HG03095 (cell line): ENCODE data around the gene GABARAP.

ENCODE experiments used
- ATAC-seq: cut with Tn5 transposase; IDR thresholded peaks from one replicate; pipeline ENCODE4 v1.9.1; 2021; ENCODE audit warnings: moderate library complexity; ENCODE audit not compliant: unreplicated experiment

Gene GABARAP

DNA sequence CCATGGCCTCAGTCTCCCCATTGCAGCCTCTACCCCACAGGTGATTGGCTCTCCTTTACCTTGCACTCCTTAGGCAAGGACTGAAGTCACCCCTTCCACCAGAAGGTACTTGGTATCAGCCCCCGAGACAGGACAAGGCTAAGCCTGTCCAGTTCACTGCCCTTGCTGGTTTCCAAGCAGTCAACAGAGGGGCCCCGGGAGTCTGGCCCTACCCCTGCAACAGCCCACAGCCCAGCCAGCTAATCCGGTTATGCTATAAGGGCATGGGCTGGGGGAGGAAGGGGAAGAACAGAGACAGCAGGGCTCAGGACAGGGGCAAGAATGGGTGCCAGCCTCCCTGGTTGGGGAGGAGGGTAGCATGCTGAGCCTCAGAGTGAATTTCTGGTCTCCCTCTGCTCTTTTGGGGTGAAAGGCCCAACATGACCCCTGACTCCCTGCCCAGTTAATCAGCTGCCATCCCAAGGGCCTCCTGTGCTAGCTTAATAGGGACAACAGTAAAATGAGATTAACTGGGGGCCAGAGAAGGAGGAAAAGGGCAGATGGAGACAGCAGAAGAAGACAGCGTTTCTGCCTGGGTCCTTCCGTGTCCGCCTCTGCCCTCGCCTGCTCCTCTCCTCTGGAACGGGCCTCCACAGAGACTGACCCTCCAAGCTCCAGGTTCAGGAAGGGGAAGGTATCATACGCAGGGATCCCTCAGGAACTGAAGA is 33.3 kb downstream of the GABARAP start:
- ATAC-seq = no peak

DNA sequence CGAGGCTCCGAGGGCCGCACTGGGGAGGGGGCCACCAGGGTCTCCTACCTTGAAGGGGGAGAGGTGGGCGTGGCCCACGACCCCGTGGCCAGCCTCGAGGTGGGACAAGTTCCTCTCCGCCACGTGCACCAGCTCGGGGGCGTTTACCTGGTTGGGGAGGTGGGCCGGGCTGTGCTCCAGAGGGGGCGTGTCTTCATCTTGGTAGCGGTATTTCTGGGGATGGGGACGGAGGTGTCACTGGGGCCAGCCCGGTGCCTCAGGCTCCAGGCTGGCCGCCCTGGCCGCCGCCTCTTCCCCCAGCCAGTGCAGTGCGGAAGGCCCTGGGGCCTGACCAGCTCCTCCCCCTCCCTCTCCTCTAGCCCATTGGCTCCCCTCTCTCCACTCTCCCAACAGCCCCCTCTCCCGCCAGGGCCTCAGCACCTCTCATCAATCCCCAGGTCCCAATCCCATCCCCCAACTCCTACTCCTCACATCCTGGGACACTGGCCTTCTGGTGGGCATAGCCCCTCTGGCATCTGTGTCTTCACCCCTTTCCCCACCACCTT is 34.1 kb downstream of the GABARAP start:
- ATAC-seq = no peak

DNA sequence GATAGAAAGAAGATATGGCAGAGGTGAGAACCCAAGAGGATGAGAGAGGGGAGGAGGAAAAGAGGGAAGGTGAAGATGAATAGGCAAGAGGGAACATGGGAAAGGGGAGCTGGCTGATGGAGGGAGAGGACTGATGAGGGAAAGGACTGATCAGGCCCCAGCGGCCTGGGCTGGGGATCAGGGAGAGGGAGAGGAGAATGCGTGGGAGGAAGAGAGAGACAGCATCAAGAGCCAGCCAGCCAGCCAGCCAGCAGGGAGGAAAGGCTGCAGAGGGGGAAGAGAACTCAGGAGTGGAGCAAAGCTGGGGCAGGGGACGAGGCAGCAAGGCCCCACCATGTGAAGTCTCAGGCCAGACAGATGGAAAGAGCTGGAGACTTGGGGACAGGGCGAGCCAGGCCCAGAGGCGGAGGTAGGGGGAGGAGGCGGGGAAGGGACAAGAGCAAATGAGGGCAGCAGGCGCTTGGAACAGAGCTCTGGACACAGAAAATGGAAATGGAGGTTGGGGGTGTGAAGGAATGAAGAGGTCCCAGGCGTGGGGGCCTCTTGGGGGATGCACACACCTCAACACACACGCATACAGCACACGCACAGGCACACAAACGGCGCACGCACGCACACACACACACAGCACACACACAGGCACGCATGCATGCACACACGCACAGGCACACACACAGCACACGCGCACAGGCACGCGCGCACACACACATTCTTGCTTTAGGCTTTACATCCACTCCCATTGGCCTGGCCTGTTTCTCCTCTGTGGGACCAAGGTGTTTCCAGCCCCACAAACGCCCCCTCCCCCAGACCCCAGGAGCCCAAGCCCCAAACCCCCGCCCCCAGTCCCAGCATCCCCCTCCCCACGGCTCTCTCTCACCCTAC is 34.9 kb downstream of the GABARAP start:
- no peak for ATAC-seq

DNA sequence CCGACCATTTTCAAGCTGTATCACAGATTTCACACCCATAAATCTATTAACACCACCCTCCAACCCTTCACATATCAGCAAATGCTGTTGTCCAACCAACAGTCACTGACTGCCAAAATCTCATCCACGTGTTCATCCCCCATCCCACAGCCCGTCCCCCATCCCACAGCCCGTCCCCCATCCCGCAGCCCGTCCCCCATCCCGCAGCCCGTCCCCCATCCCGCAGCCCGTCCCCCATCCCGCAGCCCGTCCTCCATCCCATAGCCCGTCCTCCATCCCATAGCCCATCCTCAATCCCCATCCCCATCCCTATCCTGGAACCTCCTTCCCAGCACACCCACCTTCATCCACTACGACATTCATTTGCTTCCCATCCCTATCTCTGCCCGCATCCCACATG is 36.7 kb downstream of the GABARAP start:
- no peak for ATAC-seq

DNA sequence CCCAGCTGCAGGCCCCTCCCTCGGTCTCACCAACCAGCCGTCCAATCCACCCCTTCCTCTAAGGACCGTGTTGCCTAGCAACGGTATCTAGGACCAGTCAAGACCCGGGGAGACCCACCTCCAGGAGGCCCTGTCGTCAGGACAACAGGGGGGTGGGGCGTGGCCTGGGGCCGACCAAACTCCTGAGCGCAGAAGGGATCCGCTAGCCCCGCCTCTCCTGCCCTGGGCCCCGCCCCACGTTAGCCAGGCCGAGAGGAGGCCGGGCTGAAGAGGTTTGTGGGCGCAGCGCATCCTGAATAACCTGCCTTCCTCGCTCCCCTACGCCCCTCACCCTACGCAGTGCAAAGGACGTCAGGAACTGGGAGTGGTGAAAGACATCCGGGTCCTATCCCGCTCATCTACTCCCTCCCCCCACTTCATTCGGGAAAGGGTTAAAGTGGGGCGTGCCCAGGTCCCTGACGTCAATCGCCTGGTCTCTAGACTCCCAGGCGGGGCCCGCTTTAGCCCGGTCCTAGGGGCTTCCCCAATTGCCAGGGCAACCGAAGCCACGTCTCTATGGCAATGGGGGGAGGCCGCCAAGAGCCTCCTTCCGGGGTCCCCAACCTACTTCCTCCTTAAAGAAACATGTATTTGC is 37.3 kb downstream of the GABARAP start:
- ATAC-seq = peak; percentile 61

DNA sequence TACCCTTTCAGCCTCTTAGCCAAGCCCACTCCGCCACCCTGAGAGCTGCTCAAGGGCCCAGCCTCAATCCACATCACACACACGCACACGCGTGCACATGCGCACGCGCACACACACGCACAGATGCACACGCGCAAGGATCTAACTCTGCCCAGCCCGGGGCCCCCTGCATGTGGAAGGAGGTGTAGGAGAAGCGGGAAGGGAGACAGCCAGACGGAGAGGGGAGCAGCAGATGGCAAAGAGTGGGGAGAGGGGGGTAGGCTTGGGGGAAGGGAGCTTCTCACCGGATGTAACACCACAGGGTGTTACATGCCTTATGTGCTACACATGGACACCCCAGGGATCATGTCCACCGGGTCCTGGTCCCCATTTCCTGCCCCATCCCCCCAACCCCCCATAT is 37.9 kb downstream of the GABARAP start:
- no peak for ATAC-seq

DNA sequence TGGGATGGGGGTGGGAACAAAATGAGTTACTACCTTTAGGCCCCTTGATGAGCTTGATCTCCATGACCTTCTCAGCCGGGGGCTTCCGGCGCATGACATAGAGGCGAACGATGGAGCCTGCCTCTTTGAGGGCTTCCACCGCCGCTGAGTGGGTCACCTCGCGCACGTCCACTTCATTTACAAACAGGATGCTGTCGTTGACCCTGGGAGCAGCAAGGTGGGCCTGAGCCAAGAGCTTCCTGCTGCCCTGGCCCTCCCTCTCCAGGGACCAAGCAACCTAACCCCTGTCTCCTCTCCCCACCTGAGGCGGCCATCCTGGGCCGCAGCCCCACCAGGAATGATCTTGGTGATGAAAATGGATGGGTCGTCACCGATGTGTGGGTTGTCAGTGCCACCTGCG is 38.9 kb downstream of the GABARAP start:
- no peak for ATAC-seq

DNA sequence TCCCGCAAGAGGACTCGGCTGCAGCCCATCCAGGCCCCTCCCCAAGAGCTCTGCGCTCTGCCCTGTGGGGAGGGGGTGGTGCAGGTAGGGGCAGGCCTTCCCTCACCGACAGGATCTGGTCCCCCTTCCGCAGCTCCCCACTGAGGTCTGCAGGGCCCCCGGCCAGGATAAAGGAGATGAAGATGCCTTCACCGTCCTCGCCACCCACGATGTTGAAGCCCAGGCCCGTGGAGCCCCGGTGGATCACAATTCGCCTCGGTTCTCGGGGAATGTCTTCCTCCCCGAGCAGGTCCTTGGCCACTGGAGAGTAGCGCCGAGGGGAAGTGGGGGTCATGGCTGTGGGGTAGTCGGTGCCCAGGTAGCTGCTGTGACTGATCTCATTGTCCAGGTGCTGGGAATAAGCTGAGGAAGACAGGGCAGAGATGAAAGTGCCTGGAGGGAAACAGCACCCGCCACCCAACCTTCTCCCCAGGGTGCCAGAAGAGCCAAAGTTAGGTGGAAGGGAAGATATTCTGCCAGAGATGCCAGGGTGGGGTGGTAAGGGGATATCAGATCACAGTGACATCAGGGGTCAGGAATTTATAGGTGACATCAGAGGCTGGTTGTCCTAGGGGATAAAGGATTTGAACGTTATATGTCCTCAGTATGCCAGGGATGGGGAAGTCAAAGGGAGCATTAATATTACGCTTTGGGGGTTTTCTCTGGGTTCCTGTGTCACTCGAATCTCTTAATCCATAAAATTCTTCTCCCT is 45.4 kb downstream of the GABARAP start:
- ATAC-seq = no peak

DNA sequence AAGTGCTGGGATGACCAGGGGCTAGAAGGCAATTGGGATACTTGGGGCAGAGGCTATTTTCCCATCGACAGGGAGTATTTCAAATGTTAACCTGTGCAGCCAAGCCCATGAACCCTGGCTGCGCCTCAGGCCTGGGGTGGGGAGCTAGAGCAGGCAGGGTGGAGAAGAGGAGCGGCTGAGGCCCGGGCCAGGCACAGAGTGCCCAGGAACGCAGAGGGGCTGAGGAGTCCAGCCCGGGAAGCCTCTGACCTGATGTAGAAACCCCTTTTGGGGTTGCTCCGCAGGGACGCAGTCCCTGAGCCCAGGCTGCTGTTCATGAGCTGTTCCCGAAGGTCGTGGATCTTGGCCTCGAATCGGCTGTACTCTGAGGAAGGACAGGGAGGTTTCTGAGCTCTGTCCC is 46.3 kb downstream of the GABARAP start:
- no peak for ATAC-seq

DNA sequence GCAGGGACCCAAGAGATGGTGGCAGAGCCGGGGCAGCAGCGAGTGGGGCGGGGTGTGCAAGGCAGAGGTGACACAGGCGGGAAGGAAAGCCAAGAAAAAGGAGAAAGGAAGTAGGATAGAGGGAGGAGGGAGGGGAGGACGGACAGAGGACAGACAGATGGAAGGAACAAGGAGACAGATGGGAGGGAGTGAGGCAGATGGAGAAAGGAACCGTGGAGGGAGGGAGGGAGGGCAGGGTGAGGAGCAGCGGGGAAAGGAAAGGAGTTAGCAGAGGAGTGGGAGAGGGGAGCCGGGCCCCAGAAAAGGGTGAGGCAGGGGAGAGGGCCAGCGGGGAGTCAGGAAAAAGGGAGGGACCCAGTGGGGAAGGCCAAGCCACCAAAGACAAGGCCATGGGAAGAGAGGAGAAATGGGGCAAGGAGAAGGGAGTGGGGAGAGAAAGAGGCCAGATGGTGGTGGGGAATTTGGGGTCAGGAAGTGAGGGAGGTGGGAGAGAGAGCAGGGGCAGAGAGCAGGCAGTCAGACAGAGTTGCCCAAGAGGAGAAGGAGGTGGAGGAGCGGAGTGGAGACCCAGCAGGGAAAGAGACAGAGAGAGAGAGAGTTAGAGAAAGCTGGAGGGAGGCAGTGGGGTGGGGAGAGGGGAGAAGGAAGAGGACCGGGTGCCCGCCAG is 49.8 kb downstream of the GABARAP start:
- no peak for ATAC-seq

DNA sequence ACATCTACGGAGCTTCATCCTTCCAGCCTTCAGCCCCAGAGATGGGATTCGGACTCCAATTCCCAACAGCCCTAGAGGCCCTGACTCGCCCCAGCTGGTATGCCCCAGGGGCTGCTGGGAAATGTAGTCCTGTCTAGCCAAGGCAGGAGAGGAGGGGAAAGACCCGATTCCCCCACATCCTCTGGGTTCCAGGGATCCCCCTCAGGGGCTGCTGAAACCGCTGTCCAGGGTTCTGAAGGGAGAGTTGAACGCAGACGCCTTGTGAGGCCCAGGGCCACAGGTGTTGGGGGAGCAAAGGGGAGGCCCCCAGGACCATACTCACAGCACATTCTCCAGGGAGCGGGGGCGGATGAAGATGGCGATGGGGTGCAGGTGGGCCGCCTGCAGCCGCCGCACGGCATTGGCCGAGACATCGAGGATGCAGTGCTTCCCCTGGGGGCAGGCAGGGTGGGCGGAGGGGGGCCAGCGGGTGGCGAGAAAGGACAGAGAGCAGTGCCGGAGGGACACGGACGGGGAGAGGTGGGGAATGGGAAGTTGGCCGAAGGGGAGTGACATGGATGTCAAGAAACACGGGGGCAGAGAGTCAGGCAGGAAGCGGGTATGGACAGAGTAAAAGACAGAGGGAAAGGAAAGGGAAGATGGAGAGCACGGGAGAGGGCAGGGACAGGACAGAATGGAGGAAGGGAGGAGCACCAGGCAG is 50.5 kb downstream of the GABARAP start:
- no peak for ATAC-seq

DNA sequence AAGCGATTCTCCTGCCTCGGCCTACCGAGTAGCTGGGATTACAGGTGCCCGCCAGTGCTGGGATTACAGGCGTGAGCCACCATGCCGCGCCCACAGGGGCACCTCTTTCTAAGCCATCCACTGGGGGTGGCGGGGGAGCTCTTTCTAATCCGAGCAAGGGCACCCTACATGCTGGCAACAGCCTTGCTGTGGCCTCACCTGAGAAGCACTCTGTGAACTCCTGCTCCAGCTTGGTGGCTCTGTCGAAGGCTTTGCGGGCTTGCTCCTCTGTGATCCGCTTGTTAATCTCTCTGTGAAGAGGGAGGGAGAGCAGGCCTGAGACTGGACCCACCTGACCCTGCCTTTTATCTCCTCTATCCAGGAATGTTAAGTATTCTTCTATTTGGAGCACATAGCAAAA is 51.2 kb downstream of the GABARAP start:
- ATAC-seq = no peak

DNA sequence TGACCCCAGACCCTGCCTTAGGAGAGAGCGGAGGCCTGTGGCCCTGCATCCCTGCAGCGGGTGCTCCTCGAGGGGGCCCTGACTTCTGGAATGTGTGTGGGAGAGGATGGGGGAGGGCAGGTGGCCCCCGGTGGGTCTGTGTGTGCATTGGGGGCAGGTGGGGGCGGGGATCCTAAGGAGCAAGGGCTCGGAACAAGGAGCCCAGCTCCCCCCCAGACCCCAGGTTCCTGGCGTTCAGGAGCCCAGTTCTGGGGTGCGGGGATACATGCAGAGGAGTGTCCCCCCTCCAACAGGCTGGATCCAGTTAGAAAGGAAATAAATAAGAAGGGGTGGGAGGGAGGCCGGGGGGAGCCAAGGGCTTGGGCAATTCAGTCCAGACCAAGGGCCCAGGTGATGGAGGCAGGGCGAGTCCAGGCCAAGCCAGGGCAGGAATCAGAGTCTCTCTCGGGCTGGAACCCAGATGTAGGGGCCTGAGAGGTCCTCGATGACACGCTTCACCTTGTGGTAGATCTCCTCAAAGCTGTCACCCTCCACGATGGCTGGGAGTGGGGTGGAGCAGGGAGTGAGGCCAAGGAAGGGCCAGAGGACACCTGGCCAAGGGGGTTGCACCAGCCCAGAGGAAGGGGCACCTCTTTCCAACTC is 51.9 kb downstream of the GABARAP start:
- no peak for ATAC-seq
